Nephron progenitor cell (in vitro differentiated cells): ENCODE data around the gene TEKT2.

ENCODE experiments used
- DNase-seq: peaks from one replicate; pipeline ENCODE4 v3.0.0; 2021
- H3K27ac Mint-ChIP-seq: 2 replicates; pipeline ENCODE4 v1.8.0; 2021; ENCODE audit warnings: mild to moderate bottlenecking, moderate library complexity, mixed read lengths
- H3K27me3 Mint-ChIP-seq: 2 replicates; pipeline ENCODE4 v1.8.0; 2021; ENCODE audit warnings: mild to moderate bottlenecking, low read depth, mixed read lengths; ENCODE audit not compliant: poor library complexity
- H3K36me3 Mint-ChIP-seq: 2 replicates; pipeline ENCODE4 v1.8.0; 2021; ENCODE audit warnings: low read depth, mixed read lengths
- H3K4me1 Mint-ChIP-seq: 2 replicates; pipeline ENCODE4 v1.8.0; 2021; ENCODE audit warnings: mixed read lengths
- H3K4me3 Mint-ChIP-seq: 2 replicates; pipeline ENCODE4 v1.8.0; 2021; ENCODE audit warnings: mild to moderate bottlenecking, moderate library complexity, mixed read lengths
- H3K9me3 Mint-ChIP-seq: 2 replicates; pipeline ENCODE4 v1.8.0; 2021; ENCODE audit warnings: mild to moderate bottlenecking, moderate library complexity, mixed read lengths
- TF ChIP-seq, protein P1 (sequence below): fragments of 200-600 bp; sonication (generic); IDR thresholded peaks from 2 replicates; pipeline ENCODE4 v1.5.0; 2021; ENCODE audit warnings: antibody characterized with exemption

The TEKT2 gene

DNA sequence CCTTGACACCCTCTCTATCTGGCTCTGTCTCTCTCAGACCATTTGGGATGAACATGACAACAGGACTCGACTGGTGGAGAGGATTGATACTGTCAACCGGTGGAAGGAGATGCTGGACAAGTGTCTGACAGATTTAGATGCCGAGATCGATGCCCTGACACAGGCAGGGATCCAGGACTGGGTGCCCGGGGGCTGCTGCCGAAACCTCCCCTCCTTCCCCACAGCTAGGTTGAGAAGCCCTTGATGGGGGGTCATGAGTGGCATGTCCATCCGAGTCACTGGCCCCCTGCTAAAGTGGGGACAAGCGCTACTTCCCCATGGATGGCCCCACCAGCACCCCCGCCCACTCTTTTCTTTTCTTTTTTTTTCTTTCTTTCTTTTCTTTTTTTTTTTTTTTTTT lies 1.2 kb downstream of the TEKT2 start:
- Mint-ChIP-seq H3K27me3 (peaks cover 11% of the 10 kb centered on the region), H3K4me3 (no peak overlapping the region), H3K9me3 (no peaks in the 10 kb centered on the region)

GRCh38 chr1:36085686-36086526 lies 2.0 kb downstream of the TEKT2 start:
- peaks cover 4% of the 10 kb centered on the region for H3K36me3 Mint-ChIP-seq
- H3K4me3 Mint-ChIP-seq, result peak overlapping the region; percentile 7
- peaks cover 11% of the 10 kb centered on the region for H3K27me3 Mint-ChIP-seq
- H3K27ac Mint-ChIP-seq, result no peak overlapping the region
- TF ChIP-seq, protein P1, sequence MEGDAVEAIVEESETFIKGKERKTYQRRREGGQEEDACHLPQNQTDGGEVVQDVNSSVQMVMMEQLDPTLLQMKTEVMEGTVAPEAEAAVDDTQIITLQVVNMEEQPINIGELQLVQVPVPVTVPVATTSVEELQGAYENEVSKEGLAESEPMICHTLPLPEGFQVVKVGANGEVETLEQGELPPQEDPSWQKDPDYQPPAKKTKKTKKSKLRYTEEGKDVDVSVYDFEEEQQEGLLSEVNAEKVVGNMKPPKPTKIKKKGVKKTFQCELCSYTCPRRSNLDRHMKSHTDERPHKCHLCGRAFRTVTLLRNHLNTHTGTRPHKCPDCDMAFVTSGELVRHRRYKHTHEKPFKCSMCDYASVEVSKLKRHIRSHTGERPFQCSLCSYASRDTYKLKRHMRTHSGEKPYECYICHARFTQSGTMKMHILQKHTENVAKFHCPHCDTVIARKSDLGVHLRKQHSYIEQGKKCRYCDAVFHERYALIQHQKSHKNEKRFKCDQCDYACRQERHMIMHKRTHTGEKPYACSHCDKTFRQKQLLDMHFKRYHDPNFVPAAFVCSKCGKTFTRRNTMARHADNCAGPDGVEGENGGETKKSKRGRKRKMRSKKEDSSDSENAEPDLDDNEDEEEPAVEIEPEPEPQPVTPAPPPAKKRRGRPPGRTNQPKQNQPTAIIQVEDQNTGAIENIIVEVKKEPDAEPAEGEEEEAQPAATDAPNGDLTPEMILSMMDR, result no peak
- no peak for DNase-seq
- H3K9me3 Mint-ChIP-seq, result no peaks in the 10 kb centered on the region
- peaks cover 25% of the 10 kb centered on the region for H3K4me1 Mint-ChIP-seq

More for the DNA sequence above, 1.2 kb downstream of the TEKT2 start:
- no peak for DNase-seq
- H3K27ac Mint-ChIP-seq, result no peak overlapping the region
- peaks cover 23% of the 10 kb centered on the region for H3K4me1 Mint-ChIP-seq
- peaks cover 3% of the 10 kb centered on the region for H3K36me3 Mint-ChIP-seq
- TF ChIP-seq, protein P1, result no peak

GRCh38 chr1:36086529-36087232 lies 2.8 kb downstream of the TEKT2 start:
- H3K36me3 Mint-ChIP-seq, result peaks cover 8% of the 10 kb centered on the region
- peaks cover 14% of the 10 kb centered on the region for H3K27me3 Mint-ChIP-seq
- no peak for DNase-seq
- peak overlapping the region; percentile 9 for H3K4me3 Mint-ChIP-seq
- H3K4me1 Mint-ChIP-seq, result peaks cover 25% of the 10 kb centered on the region
- TF ChIP-seq, protein P1, result no peak
- H3K27ac Mint-ChIP-seq, result peak overlapping the region; percentile 10
- no peaks in the 10 kb centered on the region for H3K9me3 Mint-ChIP-seq

- TF ChIP-seq, protein P1, result no peak
- H3K27ac Mint-ChIP-seq, result peak overlapping the region; percentile 10
- no peaks in the 10 kb centered on the region for H3K9me3 Mint-ChIP-seq
- peaks cover 14% of the 10 kb centered on the region for H3K27me3 Mint-ChIP-seq
- peak overlapping the region; percentile 96 for H3K4me3 Mint-ChIP-seq
- H3K4me1 Mint-ChIP-seq, result peaks cover 25% of the 10 kb centered on the region
- no peak for DNase-seq
- H3K36me3 Mint-ChIP-seq, result peaks cover 9% of the 10 kb centered on the region
Observed at GRCh38 chr1:36087233-36088123, 3.6 kb downstream of the TEKT2 start.

DNA sequence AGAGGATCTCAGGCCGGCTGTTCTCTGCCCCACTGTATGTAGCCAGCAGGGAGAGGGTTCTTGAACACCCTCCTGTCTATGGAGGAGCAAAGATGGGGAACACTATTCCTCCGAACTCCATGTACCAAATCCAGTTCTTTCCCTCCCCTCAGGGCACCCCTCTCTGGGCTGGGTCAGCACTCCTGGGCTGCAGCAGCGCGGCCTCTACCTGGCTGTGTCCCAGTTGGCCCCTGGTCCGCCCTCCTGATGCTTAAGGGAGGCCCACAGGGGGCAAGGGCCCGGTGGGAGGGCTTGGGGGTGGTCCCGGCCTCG lies 4.3 kb downstream of the TEKT2 start:
- no peak for DNase-seq
- H3K4me3 Mint-ChIP-seq, result peak overlapping the region; percentile 96

More for the DNA sequence above, 4.3 kb downstream of the TEKT2 start:
- TF ChIP-seq, protein P1, result no peak
- Mint-ChIP-seq H3K9me3 (no peaks in the 10 kb centered on the region), H3K27ac (no peak overlapping the region), H3K36me3 (peaks cover 11% of the 10 kb centered on the region), H3K4me1 (peaks cover 25% of the 10 kb centered on the region), H3K27me3 (peaks cover 11% of the 10 kb centered on the region)
